Inflammatory macrophage treated with lipopolysaccharide for 1 hour (primary cell): ENCODE measurements around the gene TEX264.

Experiments used
- DNase-seq, 2 donors: peaks; one replicate each; pipeline ENCODE4 v3.0.0-alpha.2; 2020 to 2022

TEX264 gene

DNA sequence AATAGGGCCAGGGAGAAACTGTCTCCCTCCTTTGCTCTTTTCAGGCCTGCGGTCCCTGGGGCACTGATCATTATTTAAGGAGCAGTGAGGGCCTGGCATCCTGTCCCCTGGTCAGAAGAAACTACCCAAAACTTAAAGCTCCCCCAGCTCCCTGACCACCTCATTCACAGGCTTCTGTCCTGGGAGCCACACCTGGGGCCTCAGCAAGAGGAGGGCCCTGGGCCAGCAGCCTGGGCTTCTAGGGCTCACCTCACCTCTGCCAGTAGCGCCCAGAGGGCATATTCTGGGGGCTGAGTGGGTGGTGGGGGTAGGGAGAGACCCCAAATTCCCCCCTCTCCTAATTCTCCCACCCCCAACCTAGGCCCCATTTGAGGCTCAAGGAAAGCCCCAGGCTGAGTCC, 31.1 kb downstream of the TEX264 start:
- DNase-seq, result no peak

DNA sequence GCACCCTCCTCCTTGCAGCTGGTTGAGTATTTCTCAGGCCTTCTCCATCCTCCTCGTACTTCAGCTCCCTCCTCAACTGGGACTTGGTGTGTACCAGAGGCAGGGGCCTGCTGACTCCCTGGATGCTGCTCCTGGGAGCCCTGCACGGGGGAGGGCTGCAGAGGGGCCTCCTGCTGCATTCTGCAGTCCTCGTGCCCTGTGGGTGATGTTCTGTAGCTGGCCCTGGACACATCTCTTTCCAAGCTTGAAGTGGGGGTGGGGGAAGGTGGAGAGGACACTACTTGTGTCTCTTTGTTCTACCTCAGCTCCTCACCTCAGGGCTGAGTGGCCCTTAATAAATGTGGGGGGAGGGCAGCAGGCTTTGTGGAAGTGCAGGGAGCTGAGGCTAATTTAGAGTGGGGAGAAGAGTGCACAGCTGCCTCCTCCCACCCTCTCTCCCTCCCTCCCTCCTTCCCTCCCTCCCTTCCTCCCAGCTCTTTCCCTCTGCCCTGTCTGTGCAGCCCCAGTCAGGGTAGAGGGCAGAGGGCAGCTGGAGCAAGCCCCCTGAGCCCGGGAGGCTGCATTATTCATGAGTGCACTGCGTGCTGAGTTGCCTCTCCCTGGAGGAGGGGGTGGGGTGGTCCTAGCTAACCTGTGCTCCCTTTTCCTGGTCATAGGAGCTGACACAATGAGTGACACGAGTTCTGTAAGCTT, 32.2 kb downstream of the TEX264 start:
- no peak for DNase-seq

DNA sequence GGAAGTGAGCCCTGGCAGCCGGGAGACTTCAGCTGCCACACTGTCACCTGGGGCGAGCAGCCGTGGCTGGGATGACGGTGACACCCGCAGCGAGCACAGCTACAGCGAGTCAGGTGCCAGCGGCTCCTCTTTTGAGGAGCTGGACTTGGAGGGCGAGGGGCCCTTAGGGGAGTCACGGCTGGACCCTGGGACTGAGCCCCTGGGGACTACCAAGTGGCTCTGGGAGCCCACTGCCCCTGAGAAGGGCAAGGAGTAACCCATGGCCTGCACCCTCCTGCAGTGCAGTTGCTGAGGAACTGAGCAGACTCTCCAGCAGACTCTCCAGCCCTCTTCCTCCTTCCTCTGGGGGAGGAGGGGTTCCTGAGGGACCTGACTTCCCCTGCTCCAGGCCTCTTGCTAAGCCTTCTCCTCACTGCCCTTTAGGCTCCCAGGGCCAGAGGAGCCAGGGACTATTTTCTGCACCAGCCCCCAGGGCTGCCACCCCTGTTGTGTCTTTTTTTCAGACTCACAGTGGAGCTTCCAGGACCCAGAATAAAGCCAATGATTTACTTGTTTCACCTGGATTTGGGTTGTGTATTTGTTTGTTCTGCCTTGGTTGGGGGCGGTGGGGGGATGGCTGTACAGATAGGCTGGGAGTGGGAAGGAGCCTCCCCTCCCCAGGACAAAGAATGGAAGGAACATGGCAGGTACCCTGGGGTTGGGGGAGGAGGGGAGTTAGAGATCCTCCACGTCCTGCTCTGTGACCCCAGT, 32.9 kb downstream of the TEX264 start:
- no peak for DNase-seq

DNA sequence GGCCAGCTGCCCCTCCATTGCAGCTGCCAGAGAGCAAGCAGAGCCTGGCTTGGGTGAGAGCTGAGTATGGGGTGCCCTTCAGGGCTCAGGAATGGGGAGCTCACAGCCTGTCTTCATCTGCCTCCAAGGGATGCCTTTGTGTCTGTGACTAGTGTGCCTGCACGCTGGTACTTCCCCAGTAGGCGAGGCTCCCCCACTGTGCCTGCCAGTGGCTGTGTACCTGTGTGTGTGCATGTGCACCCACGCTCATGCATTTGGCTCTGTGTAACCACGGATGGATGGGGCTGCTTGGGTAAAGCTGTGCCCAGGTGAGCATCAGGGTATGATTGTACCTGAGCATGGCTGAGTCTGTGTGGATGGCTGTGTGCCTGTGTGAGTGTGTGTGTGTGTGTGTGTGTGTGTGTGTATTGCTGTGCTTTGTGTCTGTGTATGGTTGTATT, 33.5 kb downstream of the TEX264 start:
- no peak for DNase-seq

DNA sequence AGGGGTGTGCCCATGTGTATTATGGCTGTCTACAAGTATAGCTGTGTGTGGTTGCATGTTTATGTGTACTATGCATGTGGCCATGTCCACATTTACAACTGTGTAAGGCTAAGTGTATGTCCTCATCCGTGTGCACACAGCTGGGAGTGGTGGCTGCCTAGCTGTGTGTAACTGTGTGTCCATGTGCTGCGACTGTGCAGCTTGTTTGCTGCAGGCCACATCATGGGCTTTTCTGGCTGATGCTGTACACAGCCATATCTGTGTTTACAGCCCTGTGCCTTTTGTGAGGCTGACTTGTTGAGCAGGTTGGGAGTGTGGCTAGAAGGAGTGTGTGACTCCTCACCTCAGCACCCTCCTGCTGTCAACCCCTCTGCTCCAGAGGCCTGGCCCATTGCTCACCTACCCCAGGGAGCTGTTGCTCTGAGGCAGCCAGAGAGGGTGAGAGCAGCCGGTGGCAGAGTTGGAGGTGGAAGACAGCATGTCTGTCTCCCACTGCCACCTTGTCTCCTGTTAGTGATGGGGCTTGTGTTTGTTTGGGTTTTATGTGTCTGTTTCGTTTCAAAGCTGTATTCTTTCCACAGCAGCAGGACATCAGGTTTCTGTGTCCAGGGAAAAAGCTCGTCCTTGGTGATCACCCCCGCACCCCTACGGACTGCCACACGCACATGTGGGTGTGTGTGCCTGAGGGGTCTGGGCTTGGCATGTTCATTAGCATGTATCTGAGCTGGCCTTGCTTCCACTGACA, 34.4 kb downstream of the TEX264 start:
- no peak for DNase-seq

DNA sequence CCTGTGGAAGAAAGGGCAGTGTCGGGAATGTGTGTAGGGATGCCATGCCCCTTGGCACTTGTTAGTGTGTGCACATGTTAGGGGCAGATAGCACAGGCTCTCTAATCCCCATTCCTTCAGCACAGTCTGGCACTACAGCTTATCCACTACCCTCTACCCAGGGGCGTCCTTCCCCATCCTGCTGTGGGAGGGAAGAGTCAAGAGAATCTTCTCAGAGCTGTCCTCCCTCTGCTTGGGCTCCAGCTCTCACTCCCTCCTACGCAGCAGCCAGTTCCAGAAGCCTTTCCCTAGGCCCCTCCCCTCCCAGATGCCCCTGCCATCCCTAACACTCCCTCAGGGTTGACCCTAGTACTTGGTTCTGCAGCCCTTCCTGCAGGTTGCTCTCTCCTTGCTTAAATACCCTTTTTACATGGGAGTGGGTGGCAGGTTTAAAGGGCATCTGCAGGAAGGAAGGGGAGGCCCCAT, 35.0 kb downstream of the TEX264 start:
- DNase-seq, result no peak

DNA sequence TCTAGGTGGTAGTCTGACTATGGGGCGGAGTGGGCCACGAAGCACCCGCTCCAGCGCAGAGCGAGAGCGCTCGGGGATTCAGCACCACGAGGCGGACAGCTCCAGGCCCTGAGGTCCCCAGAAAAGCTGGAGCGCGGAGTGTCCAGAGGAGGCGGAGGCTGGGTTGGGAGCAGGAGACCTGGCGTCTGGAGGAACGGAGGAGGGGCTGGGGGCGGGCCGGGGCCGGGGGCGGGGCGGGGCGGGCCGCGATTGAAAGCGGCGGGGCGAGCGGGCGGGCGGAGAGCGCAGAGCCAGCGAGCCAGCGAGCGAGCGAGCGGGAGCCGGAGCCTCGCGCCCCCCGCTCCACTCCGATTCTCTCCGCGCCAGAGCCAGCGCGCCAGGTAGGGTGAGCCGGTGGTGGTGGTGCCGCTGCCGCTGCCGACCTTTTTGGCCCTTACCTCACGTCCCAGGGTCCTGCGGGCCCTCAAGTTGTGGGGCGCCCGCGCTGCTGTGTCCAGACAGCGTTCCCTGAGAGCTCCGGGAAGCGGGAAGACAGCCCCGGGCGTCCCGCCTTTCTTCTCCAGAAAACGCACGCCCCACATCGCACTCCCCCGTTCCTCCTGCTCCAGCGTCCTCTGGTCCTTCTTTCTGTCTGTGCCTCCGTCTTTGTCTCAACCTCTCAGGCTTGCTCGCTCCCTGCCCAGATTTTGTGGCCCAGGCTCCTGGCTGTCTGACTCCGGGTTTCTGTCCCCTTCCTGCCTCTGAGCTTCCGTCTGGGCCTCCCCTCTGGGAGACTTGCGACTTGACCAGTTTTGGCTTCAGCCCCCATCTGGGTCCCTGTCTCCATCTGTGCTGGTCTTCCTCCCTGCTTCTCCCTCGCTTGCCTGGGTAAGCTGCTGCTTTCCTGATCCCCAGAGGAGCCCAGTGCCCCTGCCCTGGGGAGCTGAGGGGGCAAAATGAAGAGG, 36.0 kb downstream of the TEX264 start, which contains the start of gene GRM2:
Gene GRM2, plus strand, starts transcription at position 281 of the 944 bp plus-strand sequence. CDS start 1,916 bp downstream, outside the sequence.
- DNase-seq, result peak; percentile 9 to 12

DNA sequence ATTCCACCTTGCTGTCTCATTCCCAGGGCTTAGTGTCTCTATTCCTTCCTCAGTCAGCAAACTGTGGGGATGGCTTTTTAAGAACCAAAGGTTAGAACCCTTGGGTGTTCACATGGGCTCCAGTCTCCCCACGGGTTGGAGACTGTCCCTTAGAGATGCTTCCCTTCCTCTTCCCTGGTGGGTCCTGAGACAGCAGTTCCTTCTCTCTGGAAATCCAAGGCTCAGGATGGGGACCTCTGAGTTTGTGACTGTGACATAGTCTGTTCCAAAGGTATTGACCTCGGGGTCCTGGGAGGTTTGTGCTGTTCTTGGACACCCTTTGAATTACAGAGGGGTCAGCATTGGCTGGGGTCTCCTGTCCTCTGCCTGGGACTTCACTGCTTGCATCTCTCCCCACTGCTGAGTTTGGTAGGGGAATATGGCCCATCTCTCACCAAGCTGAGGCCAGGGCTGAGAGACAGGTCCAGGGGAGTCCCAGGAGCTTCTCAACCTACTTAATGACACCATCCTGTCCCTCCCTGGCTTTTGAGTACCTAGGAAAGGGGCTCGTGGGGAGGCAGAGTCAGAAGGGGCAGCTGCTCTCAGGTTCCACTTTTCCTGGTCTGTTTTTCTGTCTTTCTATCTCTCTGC, 37.3 kb downstream of the TEX264 start:
- DNase-seq, result no peak

DNA sequence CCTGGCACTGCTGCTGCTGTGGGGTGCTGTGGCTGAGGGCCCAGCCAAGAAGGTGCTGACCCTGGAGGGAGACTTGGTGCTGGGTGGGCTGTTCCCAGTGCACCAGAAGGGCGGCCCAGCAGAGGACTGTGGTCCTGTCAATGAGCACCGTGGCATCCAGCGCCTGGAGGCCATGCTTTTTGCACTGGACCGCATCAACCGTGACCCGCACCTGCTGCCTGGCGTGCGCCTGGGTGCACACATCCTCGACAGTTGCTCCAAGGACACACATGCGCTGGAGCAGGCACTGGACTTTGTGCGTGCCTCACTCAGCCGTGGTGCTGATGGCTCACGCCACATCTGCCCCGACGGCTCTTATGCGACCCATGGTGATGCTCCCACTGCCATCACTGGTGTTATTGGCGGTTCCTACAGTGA, 38.0 kb downstream of the TEX264 start:
- DNase-seq, result no peak

DNA sequence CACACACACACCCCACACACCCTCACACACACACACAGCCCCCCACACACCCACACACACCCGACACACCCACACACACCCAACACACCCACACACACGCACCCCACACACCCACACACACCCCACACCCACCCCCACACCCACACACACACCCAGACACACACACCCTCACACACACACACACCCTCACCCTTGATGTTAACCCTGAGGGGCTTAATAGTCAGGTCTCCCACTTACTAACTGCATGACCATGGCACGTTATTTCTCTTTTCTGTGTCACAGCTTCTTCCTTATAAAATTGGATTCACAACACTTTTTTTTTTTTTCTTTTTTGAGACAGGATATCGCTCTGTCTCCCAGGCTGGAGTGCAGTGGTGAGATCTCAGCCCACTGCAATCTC, 38.6 kb downstream of the TEX264 start:
- no peak for DNase-seq

DNA sequence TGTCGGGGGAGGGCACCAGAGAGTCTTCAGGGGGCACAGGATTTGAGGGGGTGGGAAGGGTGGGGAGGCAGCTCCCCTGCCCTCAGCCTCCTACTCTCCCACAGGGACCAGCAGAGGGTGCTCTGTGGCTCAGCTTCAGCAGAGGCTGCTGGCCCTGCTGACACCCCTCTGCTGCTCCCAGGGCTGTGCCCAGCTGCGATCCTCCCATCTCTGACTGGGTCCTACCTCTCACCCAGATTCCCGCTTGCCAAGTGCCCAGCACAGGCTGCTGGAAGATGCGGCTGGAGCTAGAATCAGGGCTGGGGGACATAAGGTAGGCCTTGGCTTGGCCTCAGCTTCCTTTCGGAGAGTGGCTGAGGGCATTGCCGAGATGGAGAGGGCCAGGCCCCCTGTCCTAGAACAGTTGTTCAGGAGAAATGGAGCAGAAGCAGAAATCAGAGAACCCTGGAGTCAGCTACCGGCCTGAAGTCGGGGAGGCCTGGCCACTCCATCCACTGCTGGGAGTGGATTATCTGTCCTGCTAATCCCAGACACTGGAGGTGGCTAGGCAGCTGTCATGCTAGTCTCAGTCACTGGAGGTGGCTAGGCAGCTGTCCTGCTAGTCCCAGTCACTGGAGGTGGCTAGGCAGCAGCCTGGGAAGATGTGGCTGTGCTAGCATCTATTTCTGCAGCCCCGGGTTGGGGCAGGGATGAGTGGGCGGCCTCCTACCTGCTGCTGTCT, 39.7 kb downstream of the TEX264 start:
- DNase-seq, result no peak

DNA sequence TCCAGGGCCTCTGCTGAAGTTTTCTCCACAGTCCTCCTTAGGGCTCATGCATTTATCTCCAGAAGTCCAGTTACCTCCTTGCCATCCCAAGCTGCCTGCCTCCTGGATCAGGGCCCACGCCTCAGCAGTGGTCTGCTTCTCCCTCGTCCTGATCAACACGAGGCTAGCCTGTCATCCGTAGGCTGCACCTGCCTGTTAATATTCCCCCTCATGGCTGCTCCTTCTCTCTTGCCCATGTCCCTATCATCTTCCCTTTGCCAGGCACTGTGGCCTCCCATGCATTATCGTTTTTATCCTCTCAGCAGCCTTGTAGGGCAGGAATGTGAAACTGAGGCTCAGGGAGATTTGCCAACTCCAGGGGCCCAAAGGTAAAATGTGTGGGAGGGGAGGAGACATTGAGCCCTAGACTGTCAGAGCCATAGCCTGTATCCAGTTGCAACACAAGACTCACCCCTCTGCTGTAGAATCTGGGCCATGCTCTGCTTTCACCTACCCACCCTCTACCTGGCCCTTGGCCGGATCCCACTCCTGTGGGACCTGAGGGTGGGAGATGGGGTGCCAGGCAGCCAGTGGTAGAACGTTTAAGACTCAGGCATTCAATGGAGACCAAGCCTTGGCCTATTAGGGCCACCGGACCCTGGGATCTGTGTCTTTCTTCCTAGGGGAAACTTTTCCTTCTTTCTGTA, 40.4 kb downstream of the TEX264 start:
- no peak for DNase-seq

DNA sequence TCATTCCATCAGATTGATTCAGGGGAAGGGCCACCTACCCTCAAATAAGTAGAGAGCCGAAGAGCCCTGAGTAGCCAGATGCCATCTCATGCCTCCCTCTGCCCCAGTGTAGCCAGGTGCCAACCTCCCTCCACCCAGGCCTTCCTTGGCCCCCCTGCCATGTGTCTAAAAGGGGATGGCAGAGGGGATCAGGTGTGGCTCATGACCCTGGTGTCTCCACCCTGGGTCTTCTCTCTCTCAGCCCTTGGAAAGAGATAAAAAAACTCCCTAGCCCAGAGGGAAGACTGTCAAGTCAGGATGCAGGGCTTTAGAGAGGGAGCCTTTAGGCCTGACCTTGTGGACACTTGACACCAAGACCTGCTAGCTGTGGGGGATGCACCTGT, 41.0 kb downstream of the TEX264 start:
- no peak for DNase-seq

DNA sequence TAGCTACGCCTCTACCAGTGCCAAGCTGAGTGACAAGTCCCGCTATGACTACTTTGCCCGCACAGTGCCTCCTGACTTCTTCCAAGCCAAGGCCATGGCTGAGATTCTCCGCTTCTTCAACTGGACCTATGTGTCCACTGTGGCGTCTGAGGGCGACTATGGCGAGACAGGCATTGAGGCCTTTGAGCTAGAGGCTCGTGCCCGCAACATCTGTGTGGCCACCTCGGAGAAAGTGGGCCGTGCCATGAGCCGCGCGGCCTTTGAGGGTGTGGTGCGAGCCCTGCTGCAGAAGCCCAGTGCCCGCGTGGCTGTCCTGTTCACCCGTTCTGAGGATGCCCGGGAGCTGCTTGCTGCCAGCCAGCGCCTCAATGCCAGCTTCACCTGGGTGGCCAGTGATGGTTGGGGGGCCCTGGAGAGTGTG, 41.5 kb downstream of the TEX264 start:
- DNase-seq, result no peak

DNA sequence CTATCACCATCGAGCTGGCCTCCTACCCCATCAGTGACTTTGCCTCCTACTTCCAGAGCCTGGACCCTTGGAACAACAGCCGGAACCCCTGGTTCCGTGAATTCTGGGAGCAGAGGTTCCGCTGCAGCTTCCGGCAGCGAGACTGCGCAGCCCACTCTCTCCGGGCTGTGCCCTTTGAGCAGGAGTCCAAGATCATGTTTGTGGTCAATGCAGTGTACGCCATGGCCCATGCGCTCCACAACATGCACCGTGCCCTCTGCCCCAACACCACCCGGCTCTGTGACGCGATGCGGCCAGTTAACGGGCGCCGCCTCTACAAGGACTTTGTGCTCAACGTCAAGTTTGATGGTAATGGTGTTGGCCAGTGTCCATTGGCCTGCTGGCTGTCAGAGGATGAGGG, 41.9 kb downstream of the TEX264 start:
- no peak for DNase-seq

DNA sequence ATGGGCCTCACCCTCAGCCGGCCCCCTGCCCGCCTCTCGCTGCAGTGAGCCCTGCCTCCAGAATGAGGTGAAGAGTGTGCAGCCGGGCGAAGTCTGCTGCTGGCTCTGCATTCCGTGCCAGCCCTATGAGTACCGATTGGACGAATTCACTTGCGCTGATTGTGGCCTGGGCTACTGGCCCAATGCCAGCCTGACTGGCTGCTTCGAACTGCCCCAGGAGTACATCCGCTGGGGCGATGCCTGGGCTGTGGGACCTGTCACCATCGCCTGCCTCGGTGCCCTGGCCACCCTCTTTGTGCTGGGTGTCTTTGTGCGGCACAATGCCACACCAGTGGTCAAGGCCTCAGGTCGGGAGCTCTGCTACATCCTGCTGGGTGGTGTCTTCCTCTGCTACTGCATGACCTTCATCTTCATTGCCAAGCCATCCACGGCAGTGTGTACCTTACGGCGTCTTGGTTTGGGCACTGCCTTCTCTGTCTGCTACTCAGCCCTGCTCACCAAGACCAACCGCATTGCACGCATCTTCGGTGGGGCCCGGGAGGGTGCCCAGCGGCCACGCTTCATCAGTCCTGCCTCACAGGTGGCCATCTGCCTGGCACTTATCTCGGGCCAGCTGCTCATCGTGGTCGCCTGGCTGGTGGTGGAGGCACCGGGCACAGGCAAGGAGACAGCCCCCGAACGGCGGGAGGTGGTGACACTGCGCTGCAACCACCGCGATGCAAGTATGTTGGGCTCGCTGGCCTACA, 44.4 kb downstream of the TEX264 start:
- DNase-seq, result no peak

DNA sequence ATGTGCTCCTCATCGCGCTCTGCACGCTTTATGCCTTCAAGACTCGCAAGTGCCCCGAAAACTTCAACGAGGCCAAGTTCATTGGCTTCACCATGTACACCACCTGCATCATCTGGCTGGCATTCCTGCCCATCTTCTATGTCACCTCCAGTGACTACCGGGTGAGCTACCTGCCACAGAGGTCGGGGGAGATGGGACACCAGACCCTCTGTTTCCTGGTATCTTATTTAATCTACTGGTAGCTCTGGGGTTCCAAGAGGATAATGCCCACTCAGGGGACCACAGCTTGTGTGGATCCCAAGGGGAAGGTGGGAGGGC, 44.9 kb downstream of the TEX264 start:
- DNase-seq, result no peak

DNA sequence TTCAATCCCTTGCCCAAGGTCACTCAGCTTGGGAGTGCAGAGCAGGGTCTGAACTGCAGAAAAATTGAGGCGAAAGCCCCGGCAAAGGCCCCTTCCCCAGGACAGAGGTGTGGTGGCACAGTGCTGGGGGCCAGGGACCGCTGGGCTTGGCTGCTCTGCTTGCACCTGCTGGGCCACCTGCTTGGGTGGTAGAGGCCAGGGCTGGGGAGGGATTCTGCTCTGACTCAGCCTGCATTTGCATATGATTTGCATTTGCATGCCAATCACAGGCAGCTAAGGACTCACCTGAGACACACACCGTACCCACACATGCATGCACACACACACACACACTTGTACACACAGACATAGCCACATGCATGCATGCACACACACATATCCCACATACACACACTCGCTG, 45.8 kb downstream of the TEX264 start:
- no peak for DNase-seq

DNA sequence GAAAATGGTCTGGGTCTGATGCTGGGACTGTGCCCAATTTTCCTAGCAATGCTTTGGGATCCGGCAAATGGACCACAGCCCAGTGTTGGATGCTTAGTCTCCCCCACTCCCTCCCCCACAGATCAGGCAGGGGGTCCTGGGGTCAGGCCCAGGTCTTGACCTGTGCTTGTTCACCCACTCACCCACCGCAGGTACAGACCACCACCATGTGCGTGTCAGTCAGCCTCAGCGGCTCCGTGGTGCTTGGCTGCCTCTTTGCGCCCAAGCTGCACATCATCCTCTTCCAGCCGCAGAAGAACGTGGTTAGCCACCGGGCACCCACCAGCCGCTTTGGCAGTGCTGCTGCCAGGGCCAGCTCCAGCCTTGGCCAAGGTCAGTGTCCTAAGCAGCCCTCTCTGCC, 46.4 kb downstream of the TEX264 start:
- DNase-seq, result no peak

DNA sequence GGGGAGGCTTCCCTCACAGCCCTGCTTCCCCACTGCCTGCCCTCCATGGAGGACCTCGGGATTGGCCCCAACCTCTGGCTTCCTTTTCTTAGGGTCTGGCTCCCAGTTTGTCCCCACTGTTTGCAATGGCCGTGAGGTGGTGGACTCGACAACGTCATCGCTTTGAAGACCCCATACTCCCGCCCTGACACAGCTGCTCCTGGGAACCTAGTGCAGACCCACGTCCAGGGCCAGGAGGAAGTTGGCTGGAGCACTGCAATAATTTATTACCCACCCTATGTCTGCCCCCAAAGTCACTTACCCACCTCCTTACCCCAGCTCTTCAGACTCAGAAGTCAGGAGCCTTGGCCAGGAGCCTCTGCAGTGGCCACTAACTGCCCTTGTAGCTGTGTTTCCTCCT, 46.9 kb downstream of the TEX264 start:
- no peak for DNase-seq
